ENCODE measurements around the gene NSD2. TPM values are rescaled to one million over a fixed set of nuclear protein-coding genes. Genes with fewer than 3 reads are reported as not detected.

Gene NSD2
- total and polyA plus RNA-seq, 9 of the 15 experiments (the other 6 are each of a cell fraction or from before 2014, with no cell fraction given): 6.4 to 126 (median 58.8) TPM

- TF ChIP-seq, protein P1, sequence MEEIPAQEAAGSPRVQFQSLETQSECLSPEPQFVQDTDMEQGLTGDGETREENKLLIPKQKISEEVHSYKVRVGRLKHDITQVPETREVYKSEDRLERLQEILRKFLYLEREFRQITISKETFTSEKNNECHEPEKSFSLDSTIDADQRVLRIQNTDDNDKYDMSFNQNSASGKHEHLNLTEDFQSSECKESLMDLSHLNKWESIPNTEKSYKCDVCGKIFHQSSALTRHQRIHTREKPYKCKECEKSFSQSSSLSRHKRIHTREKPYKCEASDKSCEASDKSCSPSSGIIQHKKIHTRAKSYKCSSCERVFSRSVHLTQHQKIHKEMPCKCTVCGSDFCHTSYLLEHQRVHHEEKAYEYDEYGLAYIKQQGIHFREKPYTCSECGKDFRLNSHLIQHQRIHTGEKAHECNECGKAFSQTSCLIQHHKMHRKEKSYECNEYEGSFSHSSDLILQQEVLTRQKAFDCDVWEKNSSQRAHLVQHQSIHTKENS (CRISPR knock-in tag; IDR thresholded peaks at IDR 0.05): no peak
- no peak for TF ChIP-seq ZNF76 (CRISPR knock-in tag; IDR thresholded peaks at IDR 0.05; ENCODE audit: borderline replicate concordance)
- no peak for TF ChIP-seq MEF2A (IDR thresholded peaks at IDR 0.05; ENCODE audit: control insufficient read depth, low read depth, low read length)
- TF ChIP-seq HDAC3 (IDR thresholded peaks at IDR 0.05; ENCODE audit: borderline replicate concordance, partially characterized antibody): no peak
- TF ChIP-seq SAP30 (IDR thresholded peaks at IDR 0.05; ENCODE audit: borderline replicate concordance, insufficient read depth, low read depth, low read length, poor library complexity, severe bottlenecking): no peak
- no peak for TF ChIP-seq ZC3H8 (IDR thresholded peaks at IDR 0.05)
- TF ChIP-seq COPS2 (conservative IDR thresholded peaks at IDR 0.05): no peak
- TF ChIP-seq DIDO1 (tag; IDR thresholded peaks at IDR 0.05; ENCODE audit: low read depth): no peak
- no peak for TF ChIP-seq ARID1B (IDR thresholded peaks at IDR 0.05)
- no peak for TF ChIP-seq HDAC6 (IDR thresholded peaks at IDR 0.05; ENCODE audit: low read depth, low read length)
- no peak for TF ChIP-seq SREBF1 (IDR thresholded peaks at IDR 0.05; ENCODE audit: borderline replicate concordance, low read depth, low read length)
- no peak for TF ChIP-seq ZNF584 (CRISPR knock-in tag; IDR thresholded peaks at IDR 0.05; ENCODE audit: low read depth)
- TF ChIP-seq, protein P2, sequence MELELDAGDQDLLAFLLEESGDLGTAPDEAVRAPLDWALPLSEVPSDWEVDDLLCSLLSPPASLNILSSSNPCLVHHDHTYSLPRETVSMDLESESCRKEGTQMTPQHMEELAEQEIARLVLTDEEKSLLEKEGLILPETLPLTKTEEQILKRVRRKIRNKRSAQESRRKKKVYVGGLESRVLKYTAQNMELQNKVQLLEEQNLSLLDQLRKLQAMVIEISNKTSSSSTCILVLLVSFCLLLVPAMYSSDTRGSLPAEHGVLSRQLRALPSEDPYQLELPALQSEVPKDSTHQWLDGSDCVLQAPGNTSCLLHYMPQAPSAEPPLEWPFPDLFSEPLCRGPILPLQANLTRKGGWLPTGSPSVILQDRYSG (tag; conservative IDR thresholded peaks at IDR 0.05; ENCODE audit: low read depth): no peak
- TF ChIP-seq C11orf30 (IDR thresholded peaks at IDR 0.05; ENCODE audit: low read depth): no peak
- TF ChIP-seq, protein P3, sequence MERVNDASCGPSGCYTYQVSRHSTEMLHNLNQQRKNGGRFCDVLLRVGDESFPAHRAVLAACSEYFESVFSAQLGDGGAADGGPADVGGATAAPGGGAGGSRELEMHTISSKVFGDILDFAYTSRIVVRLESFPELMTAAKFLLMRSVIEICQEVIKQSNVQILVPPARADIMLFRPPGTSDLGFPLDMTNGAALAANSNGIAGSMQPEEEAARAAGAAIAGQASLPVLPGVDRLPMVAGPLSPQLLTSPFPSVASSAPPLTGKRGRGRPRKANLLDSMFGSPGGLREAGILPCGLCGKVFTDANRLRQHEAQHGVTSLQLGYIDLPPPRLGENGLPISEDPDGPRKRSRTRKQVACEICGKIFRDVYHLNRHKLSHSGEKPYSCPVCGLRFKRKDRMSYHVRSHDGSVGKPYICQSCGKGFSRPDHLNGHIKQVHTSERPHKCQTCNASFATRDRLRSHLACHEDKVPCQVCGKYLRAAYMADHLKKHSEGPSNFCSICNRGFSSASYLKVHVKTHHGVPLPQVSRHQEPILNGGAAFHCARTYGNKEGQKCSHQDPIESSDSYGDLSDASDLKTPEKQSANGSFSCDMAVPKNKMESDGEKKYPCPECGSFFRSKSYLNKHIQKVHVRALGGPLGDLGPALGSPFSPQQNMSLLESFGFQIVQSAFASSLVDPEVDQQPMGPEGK (CRISPR knock-in tag; IDR thresholded peaks at IDR 0.05; ENCODE audit: borderline replicate concordance): no peak
- TF ChIP-seq TAF9B (IDR thresholded peaks at IDR 0.05; ENCODE audit: partially characterized antibody): no peak
- no peak for TF ChIP-seq RBBP5 (IDR thresholded peaks at IDR 0.05; ENCODE audit: borderline replicate concordance, insufficient read depth, low read length, poor library complexity, severe bottlenecking)
- TF ChIP-seq, protein P4, sequence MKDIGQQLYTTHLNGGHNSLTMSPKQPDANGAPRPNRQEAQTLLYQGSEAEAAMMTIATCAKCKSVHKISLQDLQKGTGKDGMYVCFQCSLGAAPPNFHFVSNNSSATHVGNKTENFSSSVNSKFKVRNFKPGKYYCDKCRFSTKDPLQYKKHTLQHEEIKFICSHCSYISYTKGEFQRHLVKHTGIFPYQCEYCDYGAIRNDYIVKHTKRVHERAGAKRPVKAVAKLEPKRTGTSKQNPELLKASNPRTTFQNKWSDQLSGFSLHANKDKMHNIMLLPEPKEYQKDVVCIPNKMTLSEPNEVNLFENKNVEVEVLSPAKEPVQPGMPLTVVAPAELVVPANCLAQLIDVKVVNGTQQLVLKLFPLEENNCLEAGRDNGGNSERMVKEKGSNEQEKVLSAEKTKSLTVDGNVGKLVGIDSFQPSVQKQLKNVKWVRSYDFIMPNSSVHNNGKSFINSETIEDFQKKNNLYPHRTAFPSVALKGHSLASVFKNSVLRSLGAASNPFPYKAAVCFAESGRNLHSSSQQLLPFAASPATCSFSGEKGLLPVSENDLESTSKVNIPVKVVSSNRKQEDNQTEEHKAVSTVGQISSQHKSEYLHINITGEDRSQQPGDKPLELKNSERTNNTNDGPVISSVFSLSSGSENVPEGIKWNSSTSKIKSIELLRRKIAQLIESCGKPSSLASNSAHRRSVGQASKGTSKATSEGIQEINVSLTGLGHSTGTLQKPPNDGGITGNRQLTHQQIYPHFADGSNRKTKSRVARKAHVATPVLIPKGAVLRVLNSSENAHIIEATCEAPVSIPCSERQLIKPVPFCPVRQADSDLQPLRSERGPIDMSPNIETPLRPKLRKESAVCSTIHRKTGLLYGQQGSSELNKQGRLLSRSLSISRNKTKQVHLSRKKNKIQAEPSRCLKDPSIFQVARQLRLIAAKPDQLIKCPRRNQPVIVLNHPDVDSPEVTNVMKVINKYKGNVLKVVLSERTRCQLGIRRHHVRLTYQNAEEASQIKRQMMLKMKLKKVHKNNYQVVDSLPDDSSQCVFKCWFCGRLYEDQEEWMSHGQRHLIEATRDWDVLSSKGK (CRISPR knock-in tag; IDR thresholded peaks at IDR 0.05): no peak
- TF ChIP-seq MCM2 (IDR thresholded peaks at IDR 0.05; ENCODE audit: low read depth): no peak
These were observed 28.2 kb downstream of the NSD2 start (continued) for GRCh38 chr4:1899149-1900086.

Data from K562 (cell line).